Stimulated activated CD8-positive, alpha-beta memory T cell treated with anti-CD3 and anti-CD28 coated beads, Interleukin-7, amount 100 ng/mL, for 48 hours (primary cell): ENCODE results near the gene C1QTNF9B.
"Not testable (repeated sequence)": the region's sequence is repeated elsewhere in the genome, so short reads cannot be mapped to it uniquely, and the experiment has no call there.

Experiments used
- DNase-seq, 2 donors: peaks; one replicate each; pipeline ENCODE4 v3.0.0-alpha.2; 2020; ENCODE audit warnings: low read depth in 1 of 2; ENCODE audit errors: extremely low read depth in 1 of 2

C1QTNF9B gene

GRCh38 chr13:23897452-23897919 lies at the start of gene C1QTNF9B:
TSS of gene C1QTNF9B (minus strand) at chr13:23897502.
- not testable (repeated sequence) for DNase-seq

DNA sequence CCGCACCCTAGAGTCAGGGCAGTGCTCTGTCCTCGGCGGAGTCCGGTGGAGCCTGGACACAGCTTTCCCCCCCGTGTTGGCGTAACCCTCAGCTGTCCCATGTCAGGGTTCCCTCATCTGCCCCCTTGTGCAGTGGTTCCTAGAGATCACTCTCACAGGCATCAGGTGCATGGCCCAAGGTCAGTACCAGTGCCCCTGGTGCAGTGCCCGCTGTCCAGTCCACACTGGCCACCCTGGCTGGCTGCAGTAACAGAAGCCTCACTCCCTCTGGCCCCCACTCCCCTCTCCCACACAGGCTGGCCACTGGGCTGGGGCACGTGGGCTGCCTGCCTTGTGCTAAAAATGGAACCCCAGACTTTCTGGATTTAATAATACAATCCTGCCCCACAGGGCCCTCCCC lies 49.6 kb upstream of the C1QTNF9B start:
- DNase-seq, result no peak

DNA sequence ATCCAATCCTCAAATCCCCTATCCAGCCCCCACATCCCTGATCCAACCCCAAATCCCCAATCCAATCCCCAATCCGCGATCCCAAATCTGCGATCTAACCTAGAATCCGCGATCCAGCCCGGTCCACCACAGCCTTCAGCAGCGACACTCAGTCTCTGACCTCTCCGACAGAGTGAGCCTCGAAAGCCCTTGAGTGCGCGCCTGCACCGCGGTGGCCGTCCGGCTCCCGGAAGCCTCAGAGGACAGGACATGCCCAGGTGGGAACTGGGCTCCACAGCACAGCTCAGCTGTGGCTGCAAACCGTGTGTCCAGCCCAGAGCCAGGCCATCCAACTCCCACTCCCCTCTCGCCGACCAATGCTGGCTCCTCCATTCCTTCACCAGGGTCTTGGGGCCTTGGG lies 48.8 kb upstream of the C1QTNF9B start:
- no peak for DNase-seq

- no peak for DNase-seq
These were observed 48.3 kb upstream of the C1QTNF9B start for GRCh38 chr13:23945612-23946011.

DNA sequence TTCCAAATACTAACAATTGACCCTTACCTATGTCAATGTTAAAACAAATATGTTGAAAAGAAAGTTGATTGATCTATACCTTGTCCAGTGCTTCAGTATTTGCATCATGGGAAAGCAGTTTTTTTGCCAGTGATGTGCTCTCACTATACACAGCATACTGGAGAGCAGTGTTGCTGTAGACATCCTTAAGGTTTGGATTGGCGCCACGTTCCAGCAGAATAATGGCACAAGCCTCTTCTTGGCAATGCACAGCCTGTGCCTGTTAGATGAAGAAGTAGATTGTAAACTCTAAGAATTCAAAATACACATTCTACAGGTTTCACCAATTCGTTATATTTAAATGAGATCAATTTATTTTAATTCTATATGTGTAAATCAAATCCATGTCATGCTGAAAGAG lies 43.9 kb upstream of the C1QTNF9B start:
- DNase-seq, result no peak

GRCh38 chr13:23939666-23940065 lies 42.4 kb upstream of the C1QTNF9B start:
- not testable (repeated sequence) for DNase-seq

- DNase-seq, result no peak
These were observed 37.2 kb upstream of the C1QTNF9B start for GRCh38 chr13:23934520-23934919.

DNA sequence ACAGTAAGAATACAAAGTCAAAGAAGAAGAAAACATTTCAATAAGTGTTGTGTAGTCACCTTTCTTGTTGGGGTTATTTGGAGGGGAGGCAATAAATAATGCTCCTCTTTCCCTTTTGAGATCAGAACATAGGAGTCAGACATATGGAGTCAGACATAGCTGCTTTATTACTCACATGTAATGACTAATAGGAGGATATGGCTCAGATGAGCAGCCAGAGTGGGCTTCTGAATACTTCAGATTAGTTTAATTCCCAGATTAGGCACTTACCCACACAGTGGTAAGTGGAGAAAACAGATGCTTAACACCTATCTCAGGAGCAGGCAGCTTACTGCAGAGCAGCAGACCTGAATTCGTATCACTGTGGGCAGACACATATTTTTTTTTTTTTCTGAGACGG lies 31.7 kb upstream of the C1QTNF9B start:
- no peak for DNase-seq

DNA sequence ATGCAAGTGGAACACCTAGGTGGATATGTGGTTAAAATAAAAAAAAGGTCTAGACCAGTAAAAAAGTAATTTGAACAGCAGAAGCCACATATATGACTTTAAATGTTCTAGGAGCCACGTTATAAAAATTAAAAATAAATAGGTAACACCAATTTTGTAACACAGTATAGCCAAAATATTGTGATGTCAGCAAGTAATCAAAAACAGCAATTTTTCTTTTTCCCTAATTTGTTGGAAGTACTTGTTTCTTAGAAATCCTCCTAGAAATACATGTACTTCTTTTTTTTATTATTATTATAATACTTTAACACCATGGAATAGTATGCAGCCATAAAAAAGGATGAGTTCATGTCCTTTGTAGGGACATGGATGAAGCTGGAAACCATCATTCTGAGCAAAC lies 25.7 kb upstream of the C1QTNF9B start:
- no peak for DNase-seq

GRCh38 chr13:23922005-23922932 lies 25.0 kb upstream of the C1QTNF9B start:
- no peak for DNase-seq

DNA sequence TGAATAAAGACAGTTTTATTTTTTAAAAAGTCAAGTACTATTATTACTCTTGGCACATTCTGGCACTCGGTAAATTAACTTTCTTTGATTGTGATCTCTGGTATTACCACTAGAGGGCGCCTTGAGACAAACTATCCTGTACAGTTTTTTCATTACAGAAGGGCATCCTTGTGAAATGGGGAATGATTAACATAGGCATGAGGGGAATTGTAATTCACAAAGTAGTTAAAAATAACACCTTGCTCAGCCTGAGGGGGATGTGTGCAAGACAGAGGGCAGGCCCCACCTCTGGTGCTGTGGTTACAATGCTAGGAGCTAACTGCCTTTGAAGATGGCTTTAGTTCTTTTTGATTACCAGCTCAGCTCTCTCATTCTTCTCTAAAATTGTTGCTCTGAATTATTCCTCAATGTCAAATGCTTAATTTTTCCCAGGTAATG lies 24.2 kb upstream of the C1QTNF9B start:
- no peak for DNase-seq

GRCh38 chr13:23919006-23919405 lies 21.7 kb upstream of the C1QTNF9B start:
- DNase-seq, result no peak

DNA sequence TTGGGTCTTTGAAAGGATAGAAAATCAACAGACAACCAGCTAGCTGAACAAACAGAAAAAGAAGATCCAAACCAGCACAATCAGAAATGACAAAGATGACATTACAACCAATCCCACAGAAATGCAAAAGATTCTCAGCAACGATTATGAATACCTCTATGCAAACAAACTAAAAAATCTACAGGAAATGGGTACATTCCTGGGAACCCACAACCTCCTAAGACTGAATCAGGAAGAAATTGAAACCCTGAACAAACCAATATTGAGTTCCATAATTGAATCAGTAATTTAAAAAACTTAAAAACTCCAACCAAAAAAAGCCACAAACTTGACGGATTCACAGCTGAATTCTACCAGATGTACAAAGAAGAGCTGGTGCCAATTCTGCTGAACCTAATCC lies 20.9 kb upstream of the C1QTNF9B start:
- no peak for DNase-seq

DNA sequence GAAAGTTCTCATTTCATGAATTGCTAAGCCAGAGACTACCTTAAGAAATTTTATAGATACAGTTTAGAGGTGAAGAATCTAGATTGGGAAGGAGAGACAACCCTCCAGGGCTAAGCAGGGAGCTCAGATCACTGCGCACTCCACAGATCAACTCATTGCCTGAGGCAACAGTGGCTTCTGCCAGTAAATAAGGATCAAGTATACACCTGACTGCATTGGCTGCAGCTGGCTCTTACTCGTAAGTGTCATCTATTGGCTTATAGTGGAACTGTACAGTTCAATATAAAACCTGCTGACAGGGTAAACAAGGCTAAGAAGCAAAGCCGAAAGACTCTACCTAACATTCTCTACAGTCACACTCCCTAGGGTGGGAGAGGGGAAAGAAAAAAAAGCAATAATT lies 18.0 kb upstream of the C1QTNF9B start:
- no peak for DNase-seq

GRCh38 chr13:23912469-23912868 lies 15.2 kb upstream of the C1QTNF9B start:
- no peak for DNase-seq

GRCh38 chr13:23909606-23910005 lies 12.3 kb upstream of the C1QTNF9B start:
- DNase-seq, result no peak

DNA sequence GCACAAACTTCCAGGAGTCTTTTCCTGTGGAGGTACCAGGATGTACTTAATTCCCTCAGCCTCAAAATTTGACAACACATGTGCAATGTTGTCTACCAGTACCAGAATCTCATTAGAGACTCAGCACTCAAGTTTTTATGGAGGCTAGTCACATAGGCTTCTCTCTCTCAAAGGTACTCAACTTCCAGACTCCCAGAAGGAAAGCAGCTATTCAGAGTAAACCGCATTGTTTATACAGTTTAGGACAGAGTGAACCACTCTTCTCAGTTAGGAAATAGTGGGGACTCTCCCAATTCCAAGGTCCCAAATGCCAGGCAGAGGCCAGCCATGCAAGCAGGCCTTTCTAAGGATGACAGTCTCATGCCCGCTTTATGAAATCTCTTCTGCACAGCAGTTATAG lies 8.5 kb upstream of the C1QTNF9B start:
- no peak for DNase-seq

DNA sequence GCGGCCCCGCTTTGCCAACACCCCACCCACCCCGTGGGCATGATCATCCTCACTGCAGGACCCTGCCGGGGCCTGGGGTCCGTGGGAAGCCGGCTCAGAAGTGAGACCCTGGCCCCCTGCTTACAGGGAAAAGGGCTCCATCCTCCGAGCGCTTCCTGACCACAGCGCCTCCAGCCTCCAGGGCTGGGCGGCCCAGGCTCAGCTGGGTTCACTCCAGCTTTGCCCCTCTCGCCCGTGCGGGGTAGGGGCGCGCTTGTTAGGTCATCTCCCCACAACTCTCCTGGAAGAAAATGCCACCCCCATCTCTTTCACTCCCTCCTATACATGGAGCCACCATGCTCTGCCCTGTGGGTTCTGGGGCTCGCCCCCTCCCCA lies 6.6 kb upstream of the C1QTNF9B start:
- no peak for DNase-seq

DNA sequence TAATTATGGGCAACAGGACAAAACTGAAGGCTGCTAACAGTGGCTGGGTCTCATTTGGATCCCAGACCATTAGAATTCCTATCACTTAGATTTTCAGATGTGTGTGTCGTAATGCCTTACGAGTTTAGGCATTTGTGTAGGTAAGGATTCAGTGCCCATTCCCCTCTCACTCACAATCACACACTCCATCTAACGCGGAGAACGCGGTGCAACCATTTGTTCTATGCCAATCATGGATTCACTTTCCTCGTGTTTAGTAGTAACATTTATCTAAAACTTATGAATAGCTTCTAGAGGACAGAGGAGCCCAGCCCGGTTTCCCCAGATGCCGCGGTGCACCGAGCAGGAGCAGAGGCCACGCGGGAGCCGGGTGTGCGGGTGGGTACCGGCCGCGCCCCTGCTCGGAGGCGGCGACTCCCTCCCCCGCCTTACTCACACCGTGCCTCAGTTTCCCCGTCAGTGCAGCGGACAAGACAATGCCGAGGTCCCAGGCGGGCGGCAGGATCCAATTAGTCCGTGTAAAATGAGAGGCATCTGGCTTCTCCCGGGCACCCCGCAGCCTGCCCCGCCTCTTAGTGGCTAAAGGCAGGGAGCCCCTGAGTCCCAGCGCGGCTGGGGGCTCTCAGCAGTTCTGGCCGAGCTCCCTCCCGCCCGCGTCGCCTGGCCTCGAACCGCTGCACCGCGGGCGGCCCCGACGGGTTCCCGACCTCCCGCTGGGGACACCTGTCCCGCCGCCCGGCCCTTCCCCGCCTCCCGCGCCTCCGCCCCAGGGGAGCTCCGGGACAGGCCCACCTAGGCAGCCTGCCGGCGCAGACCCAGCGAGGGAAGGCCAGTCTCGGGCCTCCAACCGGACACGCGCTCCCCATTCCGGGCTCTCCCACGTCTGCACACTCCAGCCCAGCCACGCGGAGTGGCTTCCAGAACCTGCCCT lies 5.9 kb upstream of the C1QTNF9B start:
- DNase-seq, result no peak

- no peak for DNase-seq
These were observed 4.1 kb upstream of the C1QTNF9B start for GRCh38 chr13:23901365-23901764.

DNA sequence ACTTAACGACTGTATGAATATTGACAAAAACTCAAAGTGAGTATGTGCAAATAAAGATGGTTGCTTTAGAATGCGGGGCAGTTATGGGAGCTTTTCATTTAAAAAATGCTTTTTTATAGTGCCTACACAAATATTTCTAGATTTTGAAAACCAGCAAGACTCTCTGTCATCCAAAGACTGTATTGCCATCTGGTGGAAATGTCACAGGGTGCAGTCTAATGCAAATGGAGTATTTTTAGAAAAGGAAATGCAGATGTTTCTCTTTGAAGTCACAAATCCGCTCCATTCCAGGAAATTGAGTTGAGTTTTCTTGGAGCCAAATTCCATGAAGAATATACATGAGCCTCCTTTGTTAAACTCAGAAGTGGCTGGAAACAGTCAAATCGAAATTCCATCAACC lies 2.3 kb upstream of the C1QTNF9B start:
- DNase-seq, result no peak

DNA sequence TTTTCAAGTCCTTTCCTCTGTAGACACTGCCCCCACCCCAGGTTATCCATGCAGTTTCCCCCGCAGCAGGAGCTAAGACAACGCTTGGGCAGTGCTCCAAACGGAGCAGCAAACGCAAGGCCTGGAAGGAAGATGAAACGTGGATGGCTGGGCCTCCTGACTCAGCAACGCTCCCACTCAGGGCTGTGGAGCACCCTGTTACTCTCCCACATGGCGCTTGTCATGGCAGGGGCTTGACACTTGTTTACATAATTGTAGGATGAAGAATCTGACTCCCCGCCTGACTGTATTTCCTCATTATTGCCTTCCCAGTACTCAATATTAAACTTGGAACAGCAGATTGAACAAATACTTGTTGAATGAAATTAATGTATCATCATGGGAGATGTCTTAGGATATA lies 799 bp upstream of the C1QTNF9B start:
- DNase-seq, result no peak
